GM13977 (cell line): Measurements from ENCODE around the gene APC2.
"Not testable (repeated sequence)": the region's sequence is repeated elsewhere in the genome, so short reads cannot be mapped to it uniquely, and the experiment has no call there.

Experiments
- DNase-seq: peaks from one replicate; pipeline ENCODE4 v3.0.0; 2012; ENCODE audit warnings: low spot score
- CTCF ChIP-seq: IDR thresholded peaks from 2 replicates; pipeline ENCODE4 v1.5.1; 2012; ENCODE audit warnings: mild to moderate bottlenecking, control low read depth; ENCODE audit not compliant: insufficient read depth; ENCODE audit errors: extremely low read depth, missing control alignments
- in situ Hi-C: fragments of 300-500 bp; cut with MboI; formaldehyde crosslinking; loops from one replicate; pipeline ENCODE4 v1.12.0; 2022; ENCODE audit warnings: low sequenced_read_pairs, low pct_unique_long_range_greater_than_20kb, mixed read lengths, inconsistent platforms; ENCODE audit not compliant: unreplicated experiment

The APC2 gene

GRCh38 chr19:1516395-1516753, 66.5 kb downstream of the APC2 start:
- in situ Hi-C loops = no loop called here
- DNase-seq = no peak
- no peak for TF ChIP-seq CTCF

GRCh38 chr19:1518471-1518870, 68.5 kb downstream of the APC2 start:
- in situ Hi-C loops = no loop called here
- no peak for DNase-seq
- TF ChIP-seq CTCF = no peak

- DNase-seq = not testable (repeated sequence)
These were observed 69.9 kb downstream of the APC2 start for GRCh38 chr19:1519802-1520201.

GRCh38 chr19:1520203-1520780, 70.4 kb downstream of the APC2 start:
- no peak for TF ChIP-seq CTCF
- DNase-seq = no peak
- in situ Hi-C loops = no loop called here

More at GRCh38 chr19:1519802-1520201, 69.9 kb downstream of the APC2 start:
- in situ Hi-C loops = not testable (repeated sequence)

GRCh38 chr19:1521636-1522035, 71.7 kb downstream of the APC2 start:
- DNase-seq = no peak
- in situ Hi-C loops = no loop called here
- TF ChIP-seq CTCF = no peak

- no peak for DNase-seq
- TF ChIP-seq CTCF = no peak
- in situ Hi-C loops = no loop called here
These were observed 72.1 kb downstream of the APC2 start for GRCh38 chr19:1522061-1522460.

- in situ Hi-C loops = no loop called here
- no peak for DNase-seq
- TF ChIP-seq CTCF = no peak
These were observed 72.9 kb downstream of the APC2 start for GRCh38 chr19:1522838-1523237.
